GM18517 (cell line): ENCODE results near the gene SNAP25.

Experiments
- ATAC-seq: cut with Tn5 transposase; IDR thresholded peaks from one replicate; pipeline ENCODE4 v1.9.1; 2021; ENCODE audit warnings: mild to moderate bottlenecking, moderate library complexity; ENCODE audit not compliant: unreplicated experiment

The SNAP25 gene

DNA sequence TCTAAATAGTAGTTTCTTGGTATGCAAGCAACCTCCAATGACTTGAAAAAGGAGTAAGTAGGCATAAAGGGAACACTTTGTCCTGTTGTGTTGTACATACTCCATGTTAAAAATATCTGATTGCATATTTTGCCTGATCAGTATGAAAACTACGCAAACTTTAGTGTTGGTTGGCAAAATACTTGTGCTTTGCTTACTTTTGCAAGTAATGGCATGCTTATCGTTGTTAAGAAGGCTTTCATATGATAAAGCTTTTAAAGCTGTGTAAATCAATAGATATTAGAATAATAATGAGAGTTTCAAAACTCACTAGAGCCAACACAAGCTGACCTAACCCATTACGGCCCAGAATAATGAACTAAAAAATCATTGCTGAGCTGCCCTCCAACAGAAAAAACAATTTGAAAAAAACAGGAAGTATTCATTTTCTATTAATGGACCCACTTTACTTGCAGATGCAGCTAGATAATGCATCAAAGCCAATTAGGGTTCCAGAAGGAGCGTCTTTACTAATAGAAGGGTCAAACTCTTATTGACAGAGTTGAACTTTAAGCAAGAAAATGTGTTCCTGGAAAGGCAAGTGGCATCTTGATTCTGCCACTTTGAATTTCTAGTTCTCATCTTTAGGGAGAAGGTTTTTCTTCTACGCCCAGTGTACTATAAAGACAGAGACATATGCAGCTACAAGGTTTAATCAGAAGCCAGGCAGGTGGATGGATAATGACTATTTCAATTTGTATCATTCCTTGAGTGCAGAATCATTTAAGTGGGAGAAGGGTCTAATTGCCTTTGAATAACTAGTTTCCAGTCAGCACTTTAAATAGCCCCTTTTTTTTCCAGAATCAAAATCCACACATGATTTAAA lies 82.2 kb downstream of the SNAP25 start:
- no peak for ATAC-seq

DNA sequence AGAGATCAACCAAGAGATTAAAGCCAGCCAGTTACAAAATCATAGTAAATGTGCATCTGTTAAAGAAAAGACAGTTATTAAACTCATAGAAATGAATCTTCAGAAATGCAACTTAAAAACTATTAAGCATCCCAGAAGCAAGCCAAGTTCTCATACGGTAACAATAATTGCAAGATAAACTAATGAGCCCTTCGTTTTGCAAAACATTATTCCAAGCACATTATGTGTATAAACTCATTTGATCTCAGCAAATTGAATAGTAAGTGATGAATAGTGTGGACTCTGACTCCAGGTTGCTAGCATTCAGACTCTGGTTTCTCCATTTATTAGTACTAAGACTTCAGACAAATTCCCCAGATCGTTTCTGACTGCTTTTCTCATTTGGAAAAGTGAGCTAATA lies 85.2 kb downstream of the SNAP25 start:
- no peak for ATAC-seq

DNA sequence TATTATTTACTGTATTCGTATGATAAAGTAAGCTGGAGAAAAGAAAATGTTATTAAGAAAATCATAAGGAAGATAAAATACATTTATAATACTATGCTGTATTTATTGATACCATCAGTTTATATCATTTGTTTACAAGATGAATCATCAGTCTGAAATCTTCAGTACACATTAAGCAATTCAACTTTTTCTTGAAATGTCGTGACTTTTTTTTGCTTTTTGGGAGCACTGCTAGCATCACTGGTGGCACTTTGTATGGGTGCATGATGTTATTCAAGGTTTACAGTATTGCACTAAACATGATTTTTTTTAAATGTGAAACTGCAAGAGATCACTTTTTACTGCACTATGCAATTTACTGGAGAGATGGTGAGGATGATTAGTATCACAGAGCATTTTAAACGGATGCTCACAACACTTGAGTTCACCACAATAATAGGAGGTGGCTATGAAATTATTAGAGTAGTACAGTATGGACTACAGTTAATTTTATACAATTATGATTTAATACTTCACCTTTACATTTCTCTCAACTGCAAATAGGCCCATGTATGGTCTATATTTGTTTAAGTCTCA lies 85.9 kb downstream of the SNAP25 start:
- ATAC-seq: no peak

DNA sequence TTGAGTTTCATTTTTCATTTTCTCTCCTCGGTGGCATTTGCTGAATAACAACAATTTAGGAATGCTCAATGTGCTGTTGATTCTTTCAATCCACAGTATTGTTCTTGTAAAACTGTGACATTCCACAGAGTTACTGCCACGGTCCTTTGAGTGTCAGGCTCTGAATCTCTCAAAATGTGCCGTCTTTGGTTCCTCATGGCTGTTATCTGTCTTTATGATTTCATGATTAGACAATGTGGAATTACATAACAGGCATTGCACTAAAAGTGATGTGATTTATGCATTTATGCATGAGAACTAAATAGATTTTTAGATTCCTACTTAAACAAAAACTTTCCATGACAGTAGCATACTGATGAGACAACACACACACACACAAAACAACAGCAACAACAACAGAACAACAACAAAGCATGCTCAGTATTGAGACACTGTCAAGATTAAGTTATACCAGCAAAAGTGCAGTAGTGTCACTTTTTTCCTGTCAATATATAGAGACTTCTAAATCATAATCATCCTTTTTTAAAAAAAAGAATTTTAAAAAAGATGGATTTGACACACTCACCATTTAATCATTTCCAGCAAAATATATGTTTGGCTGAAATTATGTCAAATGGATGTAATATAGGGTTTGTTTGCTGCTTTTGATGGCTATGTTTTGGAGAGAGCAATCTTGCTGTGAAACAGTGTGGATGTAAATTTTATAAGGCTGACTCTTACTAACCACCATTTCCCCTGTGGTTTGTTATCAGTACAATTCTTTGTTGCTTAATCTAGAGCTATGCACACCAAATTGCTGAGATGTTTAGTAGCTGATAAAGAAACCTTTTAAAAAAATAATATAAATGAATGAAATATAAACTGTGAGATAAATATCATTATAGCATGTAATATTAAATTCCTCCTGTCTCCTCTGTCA lies 88.1 kb downstream of the SNAP25 start:
- no peak for ATAC-seq

GRCh38 chr20:10307359-10307735 lies 88.7 kb downstream of the SNAP25 start:
- ATAC-seq: no peak

- no peak for ATAC-seq
Measured at GRCh38 chr20:10308652-10309051, 90.0 kb downstream of the SNAP25 start.

DNA sequence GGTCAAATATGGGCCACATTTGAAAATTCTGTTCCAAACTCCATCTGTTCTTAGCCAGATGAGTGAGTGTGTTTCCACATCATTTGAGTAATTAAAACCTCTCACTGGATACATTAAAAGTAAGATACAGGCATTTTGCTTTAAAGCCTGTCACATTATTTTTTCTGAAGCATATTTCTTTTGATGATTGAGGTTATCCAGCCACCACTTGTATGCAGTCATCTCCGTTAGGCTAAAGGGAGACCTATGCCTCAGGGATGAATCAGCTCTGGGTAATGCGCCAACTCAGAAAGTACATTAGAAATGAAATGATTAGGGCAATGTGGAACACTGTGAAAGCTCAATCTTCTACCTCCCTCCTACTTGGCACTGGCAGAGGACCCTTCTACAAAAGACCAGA lies 90.7 kb downstream of the SNAP25 start:
- no peak for ATAC-seq

DNA sequence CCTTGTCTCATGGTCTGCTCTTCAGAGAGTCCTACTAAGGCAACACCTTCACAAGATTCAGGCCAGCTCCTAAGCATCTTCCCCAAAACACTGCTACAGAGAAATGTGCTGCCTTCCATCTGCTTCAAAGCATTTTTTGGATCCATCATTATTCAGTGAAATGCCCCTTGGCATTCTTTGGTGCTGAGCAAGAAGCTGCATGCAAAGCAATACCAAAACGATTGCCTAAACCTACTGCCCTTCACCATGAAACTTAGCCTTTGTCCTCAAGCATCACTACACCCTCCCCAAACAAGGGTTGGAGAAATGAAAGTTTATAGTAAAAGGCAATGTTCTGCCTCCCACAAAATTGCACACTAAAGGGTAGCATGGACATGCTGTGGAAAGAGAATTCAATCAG lies 93.5 kb downstream of the SNAP25 start:
- no peak for ATAC-seq

GRCh38 chr20:10313215-10313614 lies 94.6 kb downstream of the SNAP25 start:
- no peak for ATAC-seq

- ATAC-seq: no peak
Measured at GRCh38 chr20:10313701-10314100, 95.1 kb downstream of the SNAP25 start.

GRCh38 chr20:10314198-10314597 lies 95.6 kb downstream of the SNAP25 start:
- ATAC-seq: no peak

- no peak for ATAC-seq
Measured at GRCh38 chr20:10315138-10315537, 96.5 kb downstream of the SNAP25 start.

DNA sequence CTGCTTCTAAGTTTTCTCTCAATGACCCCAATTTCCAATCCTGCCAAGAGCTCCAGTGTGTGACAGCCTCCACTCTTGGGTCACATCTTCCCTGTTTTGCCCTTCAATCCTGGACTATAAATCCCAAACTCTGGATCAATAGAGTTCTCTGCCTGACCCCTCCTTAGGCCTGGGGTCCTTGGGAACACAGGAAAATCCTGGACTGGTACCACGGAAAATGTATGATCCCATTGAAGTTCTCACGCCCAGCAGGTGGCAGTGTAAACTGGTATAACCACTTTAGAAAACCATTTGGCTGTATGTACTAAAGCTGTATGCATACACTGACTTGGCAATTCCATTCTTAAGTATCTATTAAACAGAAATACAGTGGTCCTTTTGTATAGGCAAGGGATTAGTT lies 98.0 kb downstream of the SNAP25 start:
- ATAC-seq: no peak

GRCh38 chr20:10318291-10319024 lies 99.8 kb downstream of the SNAP25 start:
- ATAC-seq: no peak

- no peak for ATAC-seq
Measured at GRCh38 chr20:10319855-10320254, 101.2 kb downstream of the SNAP25 start.

DNA sequence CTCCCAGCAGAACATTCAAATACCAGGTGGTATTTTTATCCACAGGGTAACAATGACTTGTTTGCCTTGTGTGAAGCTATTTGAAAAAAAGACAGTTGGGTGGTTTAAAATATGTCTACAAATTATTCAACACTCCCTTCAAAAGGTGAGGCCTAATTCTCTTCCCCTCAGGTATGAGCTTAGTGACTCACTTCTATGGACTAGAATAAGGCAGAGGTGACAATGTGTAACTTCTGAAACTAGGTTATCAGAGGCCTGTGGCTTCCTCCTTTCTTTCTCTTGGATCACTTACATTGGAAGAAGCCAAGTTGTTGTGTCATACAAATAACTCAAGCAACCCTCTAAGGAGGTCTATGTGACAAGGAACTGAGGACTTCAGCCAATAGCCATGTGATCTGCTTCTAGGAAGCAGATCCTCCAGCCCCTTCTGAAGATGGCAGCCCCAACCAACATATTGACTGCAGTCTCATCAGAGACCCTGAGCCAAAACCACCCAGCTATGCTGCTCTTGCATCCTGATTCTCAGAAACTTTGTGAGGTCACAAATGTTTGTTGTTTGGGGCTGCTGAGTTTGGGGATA lies 102.6 kb downstream of the SNAP25 start:
- ATAC-seq: no peak

GRCh38 chr20:10322073-10323012 lies 103.7 kb downstream of the SNAP25 start:
- ATAC-seq: no peak

DNA sequence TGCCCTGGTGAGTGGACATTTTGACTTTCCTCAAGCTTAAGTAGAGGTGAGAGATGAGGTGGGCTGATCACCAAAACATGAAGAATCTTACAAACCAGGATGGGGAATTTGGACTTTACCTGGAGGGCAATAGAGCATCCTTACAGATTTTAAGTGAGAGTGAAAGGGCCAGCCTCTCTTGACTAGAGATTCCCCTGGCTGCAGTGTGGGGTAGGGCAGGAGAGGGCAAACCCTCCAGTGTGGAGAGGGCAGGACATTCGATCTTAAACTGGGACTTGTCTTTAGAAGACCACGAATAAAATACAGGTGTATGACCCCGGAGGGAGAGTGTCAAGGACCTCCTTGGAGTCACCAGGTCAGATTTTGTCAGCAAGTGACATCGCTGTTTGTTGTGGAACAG lies 105.1 kb downstream of the SNAP25 start:
- ATAC-seq: no peak

DNA sequence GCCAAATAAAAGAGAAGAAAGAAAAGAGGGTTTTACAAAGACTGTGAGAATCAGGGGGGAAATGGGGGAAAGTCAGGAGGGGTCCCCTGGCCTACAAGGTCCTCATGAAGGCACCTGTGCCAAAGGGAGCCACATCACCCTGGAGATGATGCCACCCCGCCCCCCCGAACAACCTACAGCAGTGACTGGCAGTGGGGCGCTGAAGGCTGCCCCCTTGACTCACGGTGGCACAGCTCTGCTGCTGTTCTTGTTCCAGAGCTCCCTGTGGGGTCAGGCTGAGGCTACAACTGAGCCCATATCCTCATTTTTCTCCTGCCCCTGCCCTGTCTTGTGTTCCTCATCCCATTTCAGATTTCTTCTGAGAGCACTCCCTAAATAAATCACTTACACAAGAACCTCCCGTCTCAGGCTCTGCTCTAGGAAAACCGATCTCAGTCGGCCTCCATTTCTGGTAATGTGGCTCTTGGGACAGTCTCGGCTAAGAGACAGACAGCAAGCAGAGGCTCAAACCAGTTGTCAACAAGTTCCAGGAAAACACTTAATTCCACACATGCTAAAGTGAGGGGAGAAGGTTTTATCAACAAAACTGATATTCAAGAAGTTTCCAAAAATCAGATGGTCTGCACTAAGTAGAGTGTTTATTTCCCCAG lies 105.7 kb downstream of the SNAP25 start:
- ATAC-seq: no peak
